NCI-H2029 treated with DMSO at 0.1 percent for 48 hours (cell line): ENCODE results near the gene ZBTB4.

Experiments used
- DNase-seq: peaks from one replicate; lab custom pipeline; 2025; lab: John Stamatoyannopoulos, UW

ZBTB4 gene

GRCh38 chr17:7440113-7440833, 39.2 kb downstream of the ZBTB4 start:
- DNase-seq: no peak

- DNase-seq: no peak
Observed at GRCh38 chr17:7439462-7440112, 39.8 kb downstream of the ZBTB4 start, which contains the start of gene FGF11. Gene FGF11, plus strand, starts transcription at chr17:7439512. Its CDS starts 109 bp downstream, at chr17:7439621.

GRCh38 chr17:7438656-7439460, 40.6 kb downstream of the ZBTB4 start:
- no peak for DNase-seq

- DNase-seq: no peak
Observed at GRCh38 chr17:7437950-7438614, 41.3 kb downstream of the ZBTB4 start.

GRCh38 chr17:7437369-7437863, 42.0 kb downstream of the ZBTB4 start:
- no peak for DNase-seq

DNA sequence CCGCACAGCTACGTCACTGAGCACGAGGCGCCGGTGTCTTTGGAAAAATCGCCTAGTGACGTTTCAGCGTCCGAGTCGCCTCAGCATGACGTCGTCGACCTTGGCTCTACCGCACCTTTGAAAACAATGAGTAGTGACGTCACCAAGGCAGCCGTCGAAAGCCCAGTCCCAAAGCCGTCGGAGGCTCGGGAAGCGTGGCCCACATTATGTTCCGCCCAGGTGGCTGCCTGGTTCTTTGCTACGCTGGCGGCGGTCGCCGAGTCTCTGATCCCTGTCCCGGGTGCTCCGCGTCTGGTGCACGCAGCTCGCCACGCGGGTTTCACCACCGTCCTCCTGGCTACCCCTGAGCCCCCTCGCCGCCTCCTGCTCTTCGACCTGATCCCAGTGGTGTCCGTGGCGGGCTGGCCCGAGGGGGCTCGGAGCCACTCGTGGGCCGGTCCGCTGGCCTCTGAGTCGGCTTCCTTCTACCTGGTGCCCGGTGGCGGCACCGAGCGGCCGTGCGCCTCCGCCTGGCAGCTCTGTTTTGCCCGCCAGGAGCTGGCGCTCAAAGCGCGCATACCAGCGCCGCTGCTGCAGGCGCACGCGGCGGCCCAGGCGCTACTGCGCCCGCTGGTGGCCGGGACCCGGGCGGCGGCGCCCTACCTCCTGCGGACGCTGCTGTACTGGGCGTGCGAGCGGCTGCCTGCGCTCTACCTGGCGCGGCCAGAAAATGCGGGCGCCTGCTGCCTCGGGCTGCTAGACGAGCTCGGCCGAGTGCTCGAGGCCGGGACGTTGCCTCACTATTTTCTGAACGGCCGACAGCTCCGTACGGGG, 42.7 kb downstream of the ZBTB4 start:
- no peak for DNase-seq

- DNase-seq: no peak
Observed at GRCh38 chr17:7435676-7436555, 43.5 kb downstream of the ZBTB4 start.

- no peak for DNase-seq
Observed at GRCh38 chr17:7432296-7432695, 47.1 kb downstream of the ZBTB4 start.

GRCh38 chr17:7431231-7431630, 48.2 kb downstream of the ZBTB4 start:
- no peak for DNase-seq

- no peak for DNase-seq
Observed at GRCh38 chr17:7429722-7430121, 49.7 kb downstream of the ZBTB4 start.

- DNase-seq: no peak
Observed at GRCh38 chr17:7428557-7428956, 50.9 kb downstream of the ZBTB4 start, which contains the start of gene SPEM3. Gene SPEM3, plus strand, starts transcription at chr17:7428857. Its CDS starts 46 bp downstream, at chr17:7428903.

GRCh38 chr17:7427549-7427948, 51.9 kb downstream of the ZBTB4 start:
- no peak for DNase-seq

DNA sequence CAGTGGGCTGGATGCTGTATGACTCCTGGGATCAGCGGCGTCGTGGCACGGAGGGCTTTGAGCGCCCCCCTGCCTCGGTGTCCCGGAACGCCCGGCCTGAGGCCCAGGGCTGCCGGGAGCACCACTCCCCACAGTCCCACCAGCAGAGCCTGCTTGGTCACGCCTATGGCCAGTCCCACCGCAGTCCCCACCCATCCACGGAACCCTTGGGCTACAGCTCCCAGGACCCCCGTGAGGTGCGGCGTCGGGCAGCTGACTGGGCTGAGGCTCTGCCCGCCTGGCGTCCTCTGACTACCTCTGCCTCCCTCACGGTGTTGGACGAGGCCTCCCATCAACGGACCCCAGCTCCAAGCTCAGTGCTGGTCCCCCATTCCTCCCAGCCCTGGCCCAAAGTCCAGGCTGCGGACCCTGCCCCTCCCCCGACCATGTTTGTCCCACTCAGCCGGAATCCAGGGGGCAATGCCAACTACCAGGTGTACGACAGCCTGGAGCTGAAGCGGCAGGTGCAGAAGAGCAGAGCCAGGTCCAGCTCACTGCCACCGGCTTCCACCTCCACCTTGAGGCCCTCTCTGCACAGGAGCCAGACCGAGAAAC, 52.4 kb downstream of the ZBTB4 start:
- no peak for DNase-seq

DNA sequence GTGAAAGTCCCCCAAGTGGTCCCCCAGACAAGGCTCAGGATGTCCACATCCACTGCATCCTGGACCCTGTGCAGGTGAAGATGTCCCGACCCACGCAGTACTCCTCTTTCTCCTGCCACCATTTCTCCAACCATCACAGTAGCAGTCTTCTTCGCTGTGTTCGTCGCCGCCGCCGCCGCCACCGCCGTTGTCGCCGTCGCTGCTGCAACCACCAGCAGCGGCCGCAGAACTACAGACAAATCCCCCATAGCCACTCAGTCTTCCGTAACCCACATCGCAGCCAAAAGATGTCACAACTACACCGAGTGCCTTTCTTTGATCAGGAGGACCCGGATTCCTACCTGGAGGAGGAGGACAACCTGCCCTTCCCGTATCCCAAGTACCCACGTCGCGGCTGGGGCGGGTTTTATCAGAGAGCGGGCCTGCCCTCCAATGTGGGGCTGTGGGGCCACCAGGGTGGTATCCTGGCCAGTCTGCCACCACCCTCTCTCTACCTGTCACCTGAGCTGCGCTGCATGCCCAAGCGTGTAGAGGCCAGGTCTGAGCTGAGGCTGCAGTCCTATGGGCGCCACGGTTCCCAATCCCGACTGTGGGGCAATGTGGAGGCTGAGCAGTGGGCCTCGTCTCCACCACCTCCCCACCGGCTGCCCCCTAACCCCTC, 53.1 kb downstream of the ZBTB4 start:
- DNase-seq: no peak

DNA sequence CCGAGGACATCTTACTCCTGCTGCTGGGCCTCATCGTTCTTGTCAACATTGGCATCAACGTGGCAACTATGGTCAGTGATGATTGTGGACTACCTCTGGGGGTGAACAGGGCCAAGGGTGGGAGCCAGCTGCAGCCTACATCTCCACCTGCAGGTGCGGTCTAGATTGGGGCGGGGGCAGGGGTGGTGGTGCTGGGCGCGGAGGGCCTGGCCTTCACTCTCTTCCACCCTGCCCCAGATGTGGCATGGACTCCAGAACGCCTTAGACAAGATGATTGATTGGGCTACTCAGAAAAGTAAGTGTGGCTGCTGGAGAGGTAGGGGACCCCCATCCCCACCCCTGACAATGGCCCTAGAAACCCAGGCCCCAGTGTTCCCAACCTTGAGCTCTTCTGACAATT, 53.7 kb downstream of the ZBTB4 start:
- no peak for DNase-seq

DNA sequence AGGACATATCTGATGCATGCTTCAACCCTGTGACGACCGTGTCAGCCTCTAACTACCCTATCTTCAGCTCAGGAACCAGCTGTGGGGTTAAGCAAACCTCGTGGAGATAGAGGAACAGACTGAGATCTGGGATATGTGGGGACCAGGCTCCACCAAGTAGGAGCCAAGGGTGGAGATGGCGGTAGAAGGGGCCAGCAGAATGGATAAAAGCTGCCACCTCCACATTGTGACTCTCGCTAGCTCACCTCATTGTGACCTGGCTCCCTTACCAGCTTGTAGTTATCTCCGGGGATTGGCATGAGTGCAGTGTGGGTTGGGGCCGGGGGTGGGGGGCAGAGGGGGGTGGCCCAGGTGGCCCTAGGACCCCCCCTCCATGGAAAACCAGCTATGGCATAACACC, 54.1 kb downstream of the ZBTB4 start, which contains the start of gene SPEM2:
Gene SPEM2 (plus strand): TSS at position 301 of the 400 bp plus-strand sequence. CDS start 73 bp downstream, at position 374.
- no peak for DNase-seq

DNA sequence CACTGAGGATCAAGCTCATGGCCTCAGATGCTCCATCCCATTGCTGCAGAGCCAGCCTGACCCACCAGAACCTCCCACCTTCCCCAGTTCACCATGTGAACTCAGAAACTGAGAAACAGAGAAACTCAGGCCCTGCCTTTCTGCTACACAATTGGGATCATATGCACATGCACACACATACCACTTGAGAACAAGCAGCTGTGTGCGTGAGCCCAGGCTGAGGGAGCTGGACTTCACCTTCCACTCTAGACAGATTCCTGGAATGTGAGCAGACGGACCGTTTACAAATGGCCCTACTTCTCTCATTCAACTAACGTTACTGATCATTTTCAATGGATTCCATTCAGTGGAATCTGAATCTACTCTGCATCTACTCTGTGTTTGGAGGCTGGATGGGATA, 55.8 kb downstream of the ZBTB4 start:
- no peak for DNase-seq

GRCh38 chr17:7421186-7421585, 58.2 kb downstream of the ZBTB4 start:
- DNase-seq: no peak
